Activated gamma-delta T cell (primary cell): ENCODE data around the gene SPRED2.

Experiments used
- DNase-seq: peaks from one replicate; lab custom pipeline; 2025; lab: John Stamatoyannopoulos, UW

SPRED2 gene

DNA sequence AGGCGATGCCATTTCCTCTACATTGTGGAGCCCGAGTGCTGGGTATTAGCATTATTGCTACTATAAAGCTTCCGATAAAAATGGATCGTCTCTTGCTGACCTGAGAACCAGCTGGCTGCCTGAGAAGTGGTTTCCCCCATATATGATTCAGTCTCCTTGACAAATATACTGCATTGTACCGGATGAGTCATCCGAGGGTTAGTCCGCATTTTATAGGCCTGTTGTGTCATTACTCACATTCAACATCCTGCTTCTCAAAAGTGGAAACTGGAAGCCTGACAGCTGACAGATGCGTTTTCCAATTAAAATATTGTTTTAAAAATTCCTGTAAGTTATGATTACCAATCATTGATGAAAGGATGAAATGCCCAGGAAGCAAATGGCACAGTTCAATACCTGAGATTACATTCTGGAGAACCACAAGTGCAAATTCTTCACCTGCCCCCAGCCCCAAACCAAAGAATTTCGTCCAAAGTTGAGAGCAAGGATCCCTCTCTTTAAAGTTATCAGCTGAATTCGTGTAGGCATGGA is 65.7 kb downstream of the SPRED2 start:
- DNase-seq, result no peak

DNA sequence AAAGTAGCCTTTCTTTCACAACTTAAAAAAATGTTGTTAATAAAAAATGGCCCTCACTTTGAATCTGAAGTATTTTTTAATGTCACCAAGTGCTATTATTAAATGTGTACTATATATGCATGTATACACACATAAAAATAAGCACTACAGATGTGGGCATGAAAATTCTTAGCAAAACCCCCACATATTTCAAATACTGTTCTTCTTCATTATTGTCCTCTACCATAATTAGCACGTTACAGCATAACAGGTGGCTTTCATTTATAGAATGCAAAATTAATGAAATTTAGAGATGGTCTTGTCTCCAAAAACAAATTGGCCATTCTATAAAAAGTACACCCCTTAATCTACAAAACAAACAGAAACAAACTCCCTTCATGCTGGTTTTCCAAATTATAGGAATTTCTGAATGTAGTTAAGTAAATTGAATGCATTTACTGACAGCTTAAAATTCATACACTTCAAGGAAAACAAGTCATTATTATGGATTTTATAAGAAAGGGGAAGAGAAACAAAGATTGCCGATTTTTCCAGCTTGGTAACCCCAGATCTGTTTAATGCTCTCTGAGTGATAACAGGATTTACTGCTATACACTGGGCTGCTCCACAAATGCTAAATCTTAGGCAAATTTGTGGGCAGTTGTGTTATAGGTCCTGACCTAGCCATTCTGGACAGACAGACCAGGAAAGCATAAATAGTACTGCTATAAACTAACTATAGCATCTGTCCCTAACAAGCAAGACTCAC is 67.2 kb downstream of the SPRED2 start:
- DNase-seq, result no peak

DNA sequence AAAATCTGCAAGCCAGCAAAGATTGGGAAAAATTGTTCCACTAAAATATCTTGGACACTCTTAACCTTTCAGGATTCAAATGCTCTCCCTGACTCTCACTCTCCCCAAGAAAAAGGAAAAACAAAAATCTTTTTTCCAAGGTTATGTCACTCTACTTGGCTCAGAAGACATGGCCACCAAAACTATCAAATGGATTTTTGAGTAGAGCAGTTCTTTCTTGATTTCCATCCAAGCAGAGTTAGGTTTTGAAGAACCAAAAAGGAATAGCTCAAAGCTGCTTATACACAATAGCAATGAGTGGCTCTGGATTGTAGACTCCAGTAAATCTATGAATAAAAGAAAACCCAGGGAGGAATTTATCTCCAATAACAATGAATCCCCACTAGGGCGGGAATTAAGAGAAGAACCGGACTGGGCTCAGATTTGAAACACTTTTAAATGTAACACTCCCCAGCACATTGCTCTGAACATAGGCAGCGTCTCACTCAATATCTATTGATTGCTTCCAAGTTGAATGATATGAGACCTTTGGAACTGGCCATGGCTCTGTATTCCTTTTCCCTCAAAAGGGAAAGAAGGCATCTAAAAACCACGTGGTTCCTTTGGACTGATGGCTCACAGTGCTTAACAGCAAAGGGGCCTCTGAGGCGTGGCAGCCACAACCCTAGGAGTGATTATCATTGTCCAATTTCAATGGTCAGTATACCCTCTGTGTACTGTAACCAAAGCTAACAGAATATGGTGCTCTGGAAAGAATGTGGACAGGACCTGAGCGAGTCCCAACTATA is 68.3 kb downstream of the SPRED2 start:
- DNase-seq, result no peak

DNA sequence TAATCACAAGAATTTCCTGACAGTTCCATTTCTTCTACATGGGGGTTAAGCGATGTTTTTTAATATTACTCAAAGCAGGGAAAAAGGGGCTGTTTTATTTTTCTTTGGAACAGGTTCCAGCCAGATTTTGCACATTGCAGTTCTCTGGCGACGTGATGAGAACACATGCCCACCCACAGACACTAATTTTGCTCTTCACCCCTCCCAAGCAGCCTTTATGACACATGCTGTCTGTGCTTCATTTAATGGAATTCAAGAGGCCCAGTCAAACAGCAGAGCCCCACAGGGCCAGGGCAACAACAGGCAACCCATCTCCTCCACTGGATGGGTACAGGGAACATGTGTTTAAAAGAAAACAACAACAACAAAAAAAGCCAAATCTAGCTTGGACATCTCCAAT is 70.8 kb downstream of the SPRED2 start:
- DNase-seq, result no peak

DNA sequence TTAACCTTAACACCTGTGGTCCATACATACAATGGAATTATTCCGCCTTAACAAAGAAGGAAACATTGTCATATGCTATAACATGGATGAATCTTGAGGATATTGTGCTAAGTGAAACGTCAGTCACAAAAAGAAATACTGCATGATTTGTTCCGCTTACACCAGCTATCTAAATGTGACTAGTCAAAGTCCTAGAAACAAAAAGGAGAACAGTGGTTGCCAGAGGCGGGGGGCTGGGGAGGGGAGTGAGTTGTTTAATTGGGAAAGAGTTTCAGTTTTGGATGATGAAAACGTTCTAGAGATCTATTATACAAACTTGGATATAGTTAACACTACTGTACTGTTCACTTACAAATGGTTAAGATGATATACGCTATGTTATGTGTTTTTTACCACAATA is 72.0 kb downstream of the SPRED2 start:
- DNase-seq, result no peak

DNA sequence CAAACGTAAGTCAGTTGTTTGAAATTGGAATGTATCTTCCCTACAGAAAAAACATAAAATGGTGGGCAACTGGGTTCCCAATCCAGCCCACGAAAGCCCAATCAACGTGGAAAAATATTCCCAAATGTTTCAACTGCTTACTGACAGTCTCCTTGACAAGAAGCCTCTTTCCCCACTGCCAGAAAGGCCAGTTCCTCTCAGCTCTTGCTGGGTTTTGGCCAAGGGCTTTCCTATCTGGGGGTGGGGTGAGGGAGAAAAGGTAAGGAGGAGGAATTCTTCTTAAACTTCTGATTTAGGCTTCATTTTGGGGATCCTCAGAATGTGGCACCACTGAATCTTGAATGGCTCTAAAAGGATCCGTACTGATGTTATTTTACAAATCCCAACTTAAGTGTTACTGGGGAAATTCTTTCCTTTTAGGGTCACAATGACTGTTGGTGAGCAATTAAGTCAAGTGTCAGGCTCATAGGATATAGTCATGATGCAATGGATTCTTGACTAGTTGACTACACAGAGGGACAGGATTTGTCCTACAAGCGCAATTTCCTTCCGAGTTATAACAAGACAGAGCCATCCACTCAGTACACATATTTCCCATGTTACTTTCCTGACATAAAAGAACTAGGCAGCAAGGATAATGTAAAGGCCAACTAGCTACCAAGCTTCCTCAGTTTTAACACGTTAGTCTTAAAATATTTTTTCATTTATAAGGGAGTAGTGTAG is 73.6 kb downstream of the SPRED2 start:
- no peak for DNase-seq

DNA sequence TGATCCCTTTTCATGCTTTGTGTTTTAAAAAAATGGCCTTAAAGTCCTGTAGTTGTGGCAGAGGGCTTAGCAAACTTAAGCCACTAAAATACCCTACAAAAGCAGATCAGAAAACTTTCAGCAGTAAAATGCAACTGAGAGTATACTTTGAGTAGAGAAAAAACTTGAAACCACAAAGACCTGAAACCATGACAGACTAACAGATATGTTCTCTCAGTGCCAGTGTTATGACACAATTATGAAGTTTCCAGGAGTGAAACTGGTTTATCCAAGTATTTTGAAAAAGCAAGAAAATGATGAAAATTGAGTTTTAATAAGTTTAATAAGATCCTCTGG is 74.5 kb downstream of the SPRED2 start:
- no peak for DNase-seq

DNA sequence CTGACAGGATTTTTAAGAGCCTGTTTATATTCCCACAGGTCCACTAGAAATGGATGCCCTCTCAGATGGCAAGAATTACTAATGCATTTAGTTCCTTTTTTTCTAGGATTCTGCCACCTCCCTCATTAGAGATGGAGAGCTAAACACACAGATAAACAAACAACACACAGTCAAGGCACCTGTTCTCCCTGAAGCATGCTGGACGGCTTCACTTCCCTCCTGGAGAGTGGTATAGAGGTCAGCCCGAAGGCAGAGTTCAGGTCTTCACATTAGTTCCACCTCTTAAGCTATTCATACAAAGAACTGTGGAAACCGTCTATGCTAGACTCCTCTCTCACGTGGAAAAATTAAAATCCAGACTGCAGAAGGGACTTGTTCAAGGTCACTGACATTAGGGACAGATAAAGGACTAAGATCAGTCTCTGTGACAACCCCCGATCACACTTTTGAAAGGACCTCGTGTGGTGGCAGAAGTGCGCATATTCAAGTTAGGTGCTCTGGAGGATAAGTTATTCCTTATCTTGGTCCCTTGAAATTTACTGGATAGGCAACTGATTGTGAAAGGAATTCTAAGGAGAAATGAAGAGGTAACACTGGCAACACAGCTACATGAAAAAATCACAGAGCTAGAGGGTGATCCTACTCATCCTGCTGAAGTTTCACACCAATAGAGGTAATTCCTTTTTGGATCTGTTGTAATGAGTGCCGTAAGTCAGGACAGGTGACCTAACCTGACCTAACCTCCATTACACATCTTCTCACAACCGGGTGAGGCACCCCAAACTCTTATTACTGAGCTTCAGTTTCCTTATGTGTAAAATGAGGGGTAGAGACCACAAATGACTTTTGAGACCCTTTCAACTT is 75.1 kb downstream of the SPRED2 start:
- no peak for DNase-seq

DNA sequence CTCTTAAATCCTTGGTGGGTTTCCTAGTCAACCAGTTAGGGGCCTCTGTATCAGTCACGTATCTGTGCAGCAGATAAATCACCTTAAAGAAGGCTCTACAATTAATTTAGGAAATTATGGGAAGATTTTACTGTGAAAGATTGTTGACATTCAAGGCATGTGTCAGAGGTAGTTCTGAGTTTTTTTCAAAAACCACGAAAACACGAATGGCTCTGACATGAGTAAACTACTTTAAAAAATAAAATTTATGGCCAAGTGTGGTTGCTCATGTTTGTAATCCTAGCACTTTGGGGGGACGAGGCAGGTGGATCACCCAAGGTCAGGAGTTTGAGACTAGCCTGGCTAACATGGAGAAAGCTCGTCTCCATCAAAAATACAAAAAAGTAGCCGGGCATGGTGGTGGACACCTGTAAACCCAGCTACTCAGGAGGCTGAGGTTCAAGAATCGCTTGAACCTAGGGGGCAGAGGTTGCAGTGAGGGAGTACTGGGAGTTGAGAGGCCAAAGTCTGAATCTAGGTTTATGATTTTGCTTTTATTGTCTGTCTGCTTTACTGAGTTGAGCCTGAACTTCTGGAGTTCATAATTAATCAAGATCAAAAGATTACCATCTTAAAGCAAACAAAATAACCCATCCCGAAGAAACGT is 77.1 kb downstream of the SPRED2 start:
- no peak for DNase-seq

DNA sequence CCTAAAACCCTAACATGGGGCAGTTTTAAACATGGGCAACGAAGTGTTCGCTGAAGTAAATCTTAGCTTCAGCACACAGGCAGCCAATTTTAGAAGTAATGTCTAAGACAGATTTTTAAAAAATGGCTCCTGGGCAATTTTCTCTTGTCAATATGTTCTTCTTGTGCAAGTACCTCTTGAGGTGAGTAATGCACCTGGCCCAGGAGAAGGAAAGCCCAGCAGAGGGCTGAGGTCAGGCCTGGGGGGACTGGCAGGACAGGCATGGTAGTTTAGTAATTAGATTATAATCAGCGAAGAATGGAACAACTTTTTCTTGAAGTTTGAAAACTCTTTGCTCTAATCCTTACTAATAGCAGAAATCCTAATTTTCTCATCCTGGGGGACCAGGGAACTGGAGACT is 77.6 kb downstream of the SPRED2 start:
- no peak for DNase-seq

DNA sequence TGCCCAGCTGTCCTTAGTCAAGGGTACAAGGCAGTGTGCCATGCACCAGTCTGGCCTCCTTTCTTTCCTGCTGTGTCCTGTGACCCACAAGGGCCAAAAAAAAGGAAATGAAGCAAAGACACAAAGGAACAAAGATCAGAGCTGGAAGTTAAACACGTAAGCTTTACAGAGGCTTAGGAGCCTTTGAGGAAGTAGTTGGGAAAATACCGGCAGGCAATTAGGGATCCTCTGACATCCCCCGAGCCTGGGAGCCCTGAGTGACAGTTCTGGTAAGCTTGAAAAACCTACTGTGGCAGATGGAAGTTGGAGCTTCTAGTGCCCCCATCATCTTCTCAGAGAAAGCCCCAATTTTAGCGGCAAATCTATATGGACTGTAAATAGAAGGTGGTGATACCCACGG is 78.5 kb downstream of the SPRED2 start:
- DNase-seq, result no peak

DNA sequence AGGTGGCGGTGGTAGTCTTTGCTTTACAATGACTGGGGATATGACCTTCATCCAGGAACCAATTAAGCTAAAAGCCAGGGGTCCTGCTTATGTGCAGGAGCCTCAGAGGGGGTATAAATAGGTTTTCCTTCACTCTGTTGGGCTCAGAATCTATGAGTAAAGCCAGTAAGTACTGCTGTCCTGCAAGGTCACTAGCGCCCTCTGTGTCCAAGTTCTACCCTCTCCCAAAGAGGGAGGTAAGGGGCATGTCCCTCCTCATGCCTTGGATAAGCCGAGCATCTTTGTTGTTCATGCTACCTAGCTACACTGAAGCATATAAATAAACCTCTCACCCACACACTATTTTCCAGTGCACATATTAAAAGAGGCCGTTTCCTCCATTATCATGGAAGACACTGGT is 79.4 kb downstream of the SPRED2 start:
- DNase-seq, result no peak

DNA sequence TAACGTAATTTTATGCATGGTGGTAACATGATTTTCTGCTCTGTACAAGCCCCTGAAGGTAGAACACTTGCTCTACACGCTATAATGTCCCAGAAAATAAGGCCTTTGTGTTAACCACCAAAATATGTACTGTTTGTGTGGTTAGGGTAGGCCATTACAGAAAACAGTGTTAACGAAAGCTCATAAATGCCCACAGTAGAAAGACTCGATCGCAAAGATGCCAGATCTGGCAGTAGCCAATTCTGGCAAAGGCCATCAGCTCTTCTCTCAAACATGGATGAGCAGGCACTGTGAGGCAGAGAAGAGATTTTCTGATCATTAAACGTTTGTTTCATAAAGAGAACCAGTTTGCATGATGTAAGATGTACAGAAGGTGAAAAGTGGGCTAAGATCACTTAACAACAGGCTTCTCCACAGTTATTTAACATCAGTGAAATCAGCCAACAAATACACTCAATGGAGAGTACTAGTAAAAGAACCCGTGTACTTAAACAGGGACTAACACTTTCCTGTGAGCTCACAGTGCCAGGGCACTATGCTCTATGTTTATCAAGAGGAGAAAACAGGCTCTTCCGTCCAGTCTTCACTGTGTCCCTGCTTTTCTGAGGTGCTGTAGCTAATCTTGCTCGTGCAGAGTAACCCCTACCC is 80.3 kb downstream of the SPRED2 start:
- DNase-seq, result no peak

DNA sequence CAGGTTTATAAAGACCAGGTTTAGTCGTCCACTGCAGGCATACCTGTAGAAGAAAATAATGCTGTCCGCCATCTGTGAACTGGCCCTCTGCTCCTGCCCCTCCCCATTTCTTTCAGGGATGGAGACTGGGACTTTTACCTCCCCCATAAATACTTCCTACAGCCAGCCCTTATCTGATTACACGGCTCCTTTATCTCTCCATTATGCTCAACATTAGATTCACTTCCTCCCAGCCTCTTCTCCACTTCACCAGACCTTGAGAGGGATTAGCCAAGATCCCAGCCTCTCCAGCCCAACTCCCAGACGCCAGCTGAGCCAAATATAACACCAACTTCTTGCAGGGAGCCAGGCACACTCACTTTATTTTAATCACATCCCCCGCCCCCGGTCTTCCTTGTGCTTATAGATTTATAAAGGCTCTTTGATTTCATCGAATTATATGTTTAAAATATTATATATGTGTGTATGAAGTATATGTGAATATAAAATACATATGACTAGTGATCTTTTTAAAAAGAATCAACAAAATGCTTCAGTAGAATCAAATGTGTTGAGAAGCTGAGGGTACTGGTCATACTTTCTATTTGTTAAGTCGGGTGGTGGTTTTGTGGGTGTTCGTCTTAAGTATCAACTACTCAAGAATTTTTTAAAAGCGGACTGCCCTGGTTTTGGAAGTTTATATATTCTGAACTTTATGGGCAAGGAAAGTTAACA is 81.0 kb downstream of the SPRED2 start:
- no peak for DNase-seq

DNA sequence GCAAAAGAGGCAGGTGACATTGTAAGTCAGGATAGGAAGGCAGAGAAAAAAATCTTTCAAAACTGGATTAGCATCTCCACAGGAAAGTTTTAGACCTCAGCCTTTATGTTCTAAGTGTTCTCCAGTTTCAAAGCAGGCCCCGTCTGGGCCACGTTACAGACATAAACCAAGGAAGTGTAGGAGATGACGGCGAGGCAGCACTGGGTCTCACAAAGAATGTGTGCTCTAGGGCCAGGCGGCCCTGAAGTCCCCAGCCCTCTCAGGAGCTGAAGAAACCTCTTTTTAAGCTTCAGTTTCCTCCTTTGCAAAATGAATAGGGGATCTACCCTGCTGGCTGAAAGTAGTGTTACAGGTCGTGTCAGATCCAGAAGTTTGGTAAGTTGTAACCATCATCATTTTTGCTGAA is 81.7 kb downstream of the SPRED2 start:
- DNase-seq, result no peak

DNA sequence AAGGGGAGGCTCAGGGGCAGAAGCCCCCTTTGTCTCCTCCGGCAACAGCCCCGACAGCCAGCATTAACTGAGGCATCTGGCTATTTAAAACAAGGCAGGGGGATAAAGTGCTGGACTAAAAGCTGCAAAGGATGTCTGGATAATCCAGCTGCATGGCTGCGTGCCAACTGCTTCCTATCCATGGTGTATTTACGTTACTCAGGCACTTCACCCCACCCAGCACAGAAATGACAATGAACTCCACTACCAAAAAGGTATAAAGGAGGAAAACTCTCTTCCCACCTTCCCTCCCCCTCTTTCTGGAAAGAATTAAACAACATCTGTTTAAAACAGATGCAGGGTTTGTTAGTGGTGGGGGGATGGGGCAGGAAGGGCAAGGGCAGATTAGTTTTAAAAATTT is 82.5 kb downstream of the SPRED2 start:
- DNase-seq, result no peak

DNA sequence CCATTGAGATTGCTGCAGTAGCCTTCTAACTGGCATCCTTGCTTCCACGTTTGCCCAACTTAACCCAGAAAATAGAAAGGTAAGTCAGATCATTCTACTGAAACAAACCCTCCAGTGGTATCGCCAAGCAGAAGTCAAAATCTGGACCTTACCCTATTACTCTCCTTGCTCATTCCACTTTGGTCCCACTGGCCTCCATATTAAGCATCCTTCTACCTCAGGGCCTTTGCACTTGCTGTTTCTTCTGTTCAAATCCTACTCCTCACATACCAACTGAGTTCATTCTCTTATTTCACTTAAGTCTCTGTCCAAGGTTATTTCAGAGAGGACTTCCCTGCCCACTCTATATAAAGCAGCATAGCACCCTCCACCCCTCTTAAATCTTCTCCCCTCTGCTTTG is 84.5 kb downstream of the SPRED2 start:
- DNase-seq, result no peak

DNA sequence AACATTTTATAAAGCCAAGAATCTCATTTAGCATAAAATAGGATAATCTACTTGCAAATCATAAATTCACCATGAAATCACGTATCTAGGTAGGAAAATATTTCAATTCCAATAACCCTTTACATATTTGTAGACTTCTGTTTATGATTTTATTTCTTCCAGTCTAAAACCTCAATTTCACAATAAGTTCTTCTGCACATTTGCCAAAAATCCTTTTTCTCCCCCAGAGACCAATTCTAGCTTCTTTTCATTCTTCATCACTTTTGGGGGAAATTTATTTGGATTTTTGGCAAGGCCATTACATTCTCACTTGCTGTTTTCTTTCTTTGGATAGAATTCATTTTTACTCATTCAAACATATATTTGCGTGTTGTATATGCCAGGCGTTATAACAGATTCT is 86.8 kb downstream of the SPRED2 start:
- no peak for DNase-seq

DNA sequence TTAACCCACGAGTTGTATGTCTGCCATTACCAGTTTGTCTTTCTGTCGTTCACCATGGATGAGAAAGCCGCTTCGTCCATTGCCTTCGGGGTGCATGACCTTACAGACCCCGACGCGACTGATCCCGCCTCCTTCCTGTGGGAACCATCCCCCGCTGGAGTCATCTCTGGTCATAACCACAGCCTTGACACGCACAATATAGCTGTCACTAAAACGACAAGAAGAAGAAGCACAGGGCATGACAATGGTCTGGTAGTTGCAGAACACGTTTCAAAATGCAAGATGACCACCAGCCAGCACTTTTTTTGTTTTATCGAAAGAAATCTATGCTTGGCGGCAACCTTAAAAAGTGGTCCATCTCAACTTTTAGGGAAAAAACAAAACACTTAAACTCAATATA is 87.7 kb downstream of the SPRED2 start:
- DNase-seq, result no peak

DNA sequence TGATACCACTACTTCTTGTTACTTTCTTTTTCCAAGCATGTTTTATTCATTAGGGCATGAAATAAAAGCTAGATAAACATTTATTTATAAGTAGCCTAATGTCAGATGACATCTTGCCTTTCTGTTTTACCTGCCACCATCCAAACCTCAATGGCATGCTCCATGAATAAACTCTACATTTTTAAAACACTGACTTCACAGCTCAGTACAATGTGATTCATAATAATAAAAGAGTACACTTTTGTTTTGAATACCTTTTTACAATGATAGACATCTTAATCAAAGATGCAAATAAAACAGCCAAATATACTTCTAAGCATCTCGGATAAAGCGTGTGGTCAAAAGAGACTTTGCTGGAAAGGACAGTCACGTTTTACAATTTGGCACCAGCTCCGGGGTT is 88.2 kb downstream of the SPRED2 start:
- DNase-seq, result no peak
